DOHH2 (cell line): Measurements from ENCODE around the gene ADCK1.

ENCODE experiments used
- H3F3A ChIP-seq: fragments of 200-600 bp; sonication (generic), shearing (Covaris generic); 2 replicates; pipeline ENCODE4 v1.6.0; 2016; ENCODE audit warnings: antibody characterized with exemption, mild to moderate bottlenecking; ENCODE audit not compliant: control insufficient read depth, insufficient read depth
- H3K27ac ChIP-seq: fragments of 200-600 bp; sonication (generic); 2 replicates; pipeline ENCODE4 v1.5.1; 2014; ENCODE audit warnings: low read depth, mild to moderate bottlenecking, low read length, moderate library complexity
- H3K27me3 ChIP-seq: fragments of 200-600 bp; sonication (generic); 2 replicates; pipeline ENCODE4 v1.6.1; 2014; ENCODE audit warnings: mild to moderate bottlenecking, low read length, mixed read lengths; ENCODE audit not compliant: control insufficient read depth
- H3K36me3 ChIP-seq: fragments of 200-600 bp; sonication (generic); 2 replicates; pipeline ENCODE4 v1.6.1; 2014; ENCODE audit warnings: mild to moderate bottlenecking, low read length, moderate library complexity, mixed read lengths; ENCODE audit not compliant: control insufficient read depth
- H3K4me1 ChIP-seq: fragments of 200-600 bp; sonication (generic); 2 replicates; pipeline ENCODE4 v1.6.1; 2014; ENCODE audit warnings: mild to moderate bottlenecking, low read length, mixed read lengths; ENCODE audit not compliant: control insufficient read depth
- H3K4me2 ChIP-seq: fragments of 200-600 bp; sonication (generic); 2 replicates; pipeline ENCODE4 v1.6.0; 2014; ENCODE audit warnings: mild to moderate bottlenecking, low read length, moderate library complexity
- H3K4me3 ChIP-seq: fragments of 200-600 bp; sonication (generic); 2 replicates; pipeline ENCODE4 v1.5.1; 2014; ENCODE audit warnings: mild to moderate bottlenecking, low read length, mixed read lengths
- H3K79me2 ChIP-seq: fragments of 200-600 bp; sonication (generic); 2 replicates; pipeline ENCODE4 v1.6.1; 2014; ENCODE audit warnings: mild to moderate bottlenecking, low read length, mixed read lengths; ENCODE audit not compliant: control insufficient read depth
- H3K9me2 ChIP-seq: fragments of 200-600 bp; sonication (generic); replicated peaks from 2 replicates; pipeline ENCODE4 v1.6.1; 2014; ENCODE audit warnings: mild to moderate bottlenecking, low read length, mixed read lengths; ENCODE audit not compliant: control insufficient read depth
- H3K9me3 ChIP-seq: fragments of 200-600 bp; sonication (generic); 2 replicates; pipeline ENCODE4 v1.6.1; 2014; ENCODE audit warnings: antibody characterized with exemption, low read length, mixed read lengths; ENCODE audit not compliant: control insufficient read depth, insufficient read depth
- H4K20me1 ChIP-seq: fragments of 200-600 bp; sonication (generic); 2 replicates; pipeline ENCODE4 v1.6.0; 2014; ENCODE audit warnings: low read depth, mild to moderate bottlenecking, antibody characterized with exemption, low read length, moderate library complexity; ENCODE audit not compliant: control insufficient read depth, insufficient read depth
- EZH2phosphoT487 ChIP-seq: fragments of 200-600 bp; sonication (generic); IDR thresholded peaks from 2 replicates; pipeline ENCODE4 v1.6.1; 2017; ENCODE audit warnings: borderline replicate concordance, mild to moderate bottlenecking, antibody characterized with exemption, low read length, moderate library complexity, mixed read lengths
- TF ChIP-seq, protein P1 (sequence below): fragments of 200-600 bp; sonication (generic); IDR thresholded peaks from one replicate; pipeline ENCODE4 v1.5.1; 2014; ENCODE audit warnings: antibody characterized with exemption, mild to moderate bottlenecking, low read depth, low read length; ENCODE audit not compliant: poor library complexity, severe bottlenecking

Gene ADCK1, protein sequence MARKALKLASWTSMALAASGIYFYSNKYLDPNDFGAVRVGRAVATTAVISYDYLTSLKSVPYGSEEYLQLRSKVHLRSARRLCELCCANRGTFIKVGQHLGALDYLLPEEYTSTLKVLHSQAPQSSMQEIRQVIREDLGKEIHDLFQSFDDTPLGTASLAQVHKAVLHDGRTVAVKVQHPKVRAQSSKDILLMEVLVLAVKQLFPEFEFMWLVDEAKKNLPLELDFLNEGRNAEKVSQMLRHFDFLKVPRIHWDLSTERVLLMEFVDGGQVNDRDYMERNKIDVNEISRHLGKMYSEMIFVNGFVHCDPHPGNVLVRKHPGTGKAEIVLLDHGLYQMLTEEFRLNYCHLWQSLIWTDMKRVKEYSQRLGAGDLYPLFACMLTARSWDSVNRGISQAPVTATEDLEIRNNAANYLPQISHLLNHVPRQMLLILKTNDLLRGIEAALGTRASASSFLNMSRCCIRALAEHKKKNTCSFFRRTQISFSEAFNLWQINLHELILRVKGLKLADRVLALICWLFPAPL

DNA sequence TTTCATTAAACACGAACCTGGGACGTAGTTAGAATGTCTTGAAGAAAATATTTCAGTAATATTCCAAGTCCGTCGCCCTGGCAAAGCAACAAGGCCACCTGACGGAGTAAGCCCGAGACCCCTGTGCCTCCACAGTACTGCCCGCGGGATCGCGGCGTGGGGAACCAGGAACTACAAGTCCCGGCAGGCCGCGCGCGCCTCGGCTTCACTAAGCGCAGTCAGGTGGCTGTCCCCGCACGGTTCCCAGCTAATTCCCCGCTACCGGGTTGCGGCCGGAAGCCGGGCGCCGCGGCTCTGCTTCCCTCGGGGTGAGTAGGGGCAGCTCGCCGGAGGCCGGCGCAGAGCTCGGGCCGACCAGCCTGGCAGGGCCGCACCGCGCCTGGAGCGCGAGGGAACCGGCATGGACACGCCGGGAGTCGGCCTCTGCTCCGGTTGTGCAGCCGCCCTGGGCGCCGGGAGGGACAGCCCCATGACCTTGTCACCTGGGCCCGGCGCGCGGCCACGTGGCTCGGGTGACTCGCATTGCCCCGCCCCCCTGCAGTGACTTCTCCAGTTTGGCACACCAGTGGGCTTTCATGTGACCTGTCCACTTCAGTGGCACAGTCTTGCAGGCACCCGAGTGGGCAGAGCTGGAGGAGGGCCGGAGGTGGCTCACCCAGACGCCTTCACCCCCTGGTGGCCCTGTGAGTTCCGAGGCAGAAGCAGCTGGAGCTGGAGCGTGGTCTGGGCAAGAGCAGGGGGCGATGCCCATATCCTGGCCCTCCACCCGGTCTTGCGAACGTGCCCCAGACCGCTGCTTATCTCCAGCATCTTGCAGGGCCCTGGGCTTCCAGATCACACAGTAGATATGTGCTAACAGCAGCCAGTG is at the start of gene ADCK1:
TSS of gene ADCK1 (plus strand) at position 247 of the 868 bp plus-strand sequence. CDS start 18,870 bp downstream, outside the sequence.
- TF ChIP-seq, protein P1, sequence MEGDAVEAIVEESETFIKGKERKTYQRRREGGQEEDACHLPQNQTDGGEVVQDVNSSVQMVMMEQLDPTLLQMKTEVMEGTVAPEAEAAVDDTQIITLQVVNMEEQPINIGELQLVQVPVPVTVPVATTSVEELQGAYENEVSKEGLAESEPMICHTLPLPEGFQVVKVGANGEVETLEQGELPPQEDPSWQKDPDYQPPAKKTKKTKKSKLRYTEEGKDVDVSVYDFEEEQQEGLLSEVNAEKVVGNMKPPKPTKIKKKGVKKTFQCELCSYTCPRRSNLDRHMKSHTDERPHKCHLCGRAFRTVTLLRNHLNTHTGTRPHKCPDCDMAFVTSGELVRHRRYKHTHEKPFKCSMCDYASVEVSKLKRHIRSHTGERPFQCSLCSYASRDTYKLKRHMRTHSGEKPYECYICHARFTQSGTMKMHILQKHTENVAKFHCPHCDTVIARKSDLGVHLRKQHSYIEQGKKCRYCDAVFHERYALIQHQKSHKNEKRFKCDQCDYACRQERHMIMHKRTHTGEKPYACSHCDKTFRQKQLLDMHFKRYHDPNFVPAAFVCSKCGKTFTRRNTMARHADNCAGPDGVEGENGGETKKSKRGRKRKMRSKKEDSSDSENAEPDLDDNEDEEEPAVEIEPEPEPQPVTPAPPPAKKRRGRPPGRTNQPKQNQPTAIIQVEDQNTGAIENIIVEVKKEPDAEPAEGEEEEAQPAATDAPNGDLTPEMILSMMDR, result peak; percentile 45
- TF ChIP-seq EZH2phosphoT487, result no peak
- H3K9me3 ChIP-seq, result no peaks in the 10 kb centered on the region
- no peaks in the 10 kb centered on the region; the same call in 1 of the 2 replicates for H3K36me3 ChIP-seq
- H3K4me3 ChIP-seq, result peak within 1 kb of the TSS; percentile 92
- peak within 1 kb of the TSS; percentile 34; the same call in 1 of the 2 replicates for H3K27ac ChIP-seq
- H3F3A ChIP-seq, result no peaks in the 10 kb centered on the region
- peak within 1 kb of the TSS; percentile 96 for H3K4me2 ChIP-seq
- H3K27me3 ChIP-seq, result no peaks in the 10 kb centered on the region
- no peaks in the 10 kb centered on the region for H4K20me1 ChIP-seq
- peaks cover 16% of the 10 kb centered on the region for H3K4me1 ChIP-seq
- no peaks in the 10 kb centered on the region for H3K9me2 ChIP-seq
- peaks cover 6% of the 10 kb centered on the region for H3K79me2 ChIP-seq

- H3K27me3 ChIP-seq, result no peaks in the 10 kb centered on the region
- H3K27ac ChIP-seq, result no peak overlapping the region
- H3K9me3 ChIP-seq, result no peaks in the 10 kb centered on the region
- TF ChIP-seq, protein P1, result no peak
- no peak for TF ChIP-seq EZH2phosphoT487
- H3K4me3 ChIP-seq, result no peak overlapping the region
- no peaks in the 10 kb centered on the region for H3K4me1 ChIP-seq
- H3K79me2 ChIP-seq, result peaks cover 57% of the 10 kb centered on the region
- H4K20me1 ChIP-seq, result no peaks in the 10 kb centered on the region
- peaks cover 72% of the 10 kb centered on the region for H3K36me3 ChIP-seq
- no peaks in the 10 kb centered on the region for H3F3A ChIP-seq
- no peaks in the 10 kb centered on the region for H3K9me2 ChIP-seq
- no peak overlapping the region for H3K4me2 ChIP-seq
Measured at GRCh38 chr14:77752266-77752665, 47.6 kb upstream of the ADCK1 start.

GRCh38 chr14:77752799-77753516 is 47.0 kb upstream of the ADCK1 start:
- H3K79me2 ChIP-seq, result peaks cover 64% of the 10 kb centered on the region
- TF ChIP-seq, protein P1, result no peak
- TF ChIP-seq EZH2phosphoT487, result no peak
- no peak overlapping the region for H3K4me2 ChIP-seq
- H3K4me3 ChIP-seq, result no peak overlapping the region
- no peaks in the 10 kb centered on the region for H3F3A ChIP-seq
- H4K20me1 ChIP-seq, result no peaks in the 10 kb centered on the region
- no peaks in the 10 kb centered on the region for H3K27me3 ChIP-seq
- H3K9me2 ChIP-seq, result no peaks in the 10 kb centered on the region
- H3K4me1 ChIP-seq, result 0 out of 2 replicates have a peak, but pooled peaks cover 3% of the 10 kb centered on the region
- peaks cover 74% of the 10 kb centered on the region for H3K36me3 ChIP-seq
- H3K27ac ChIP-seq, result no peak overlapping the region
- no peaks in the 10 kb centered on the region for H3K9me3 ChIP-seq
